Dedifferentiated amniotic fluid mesenchymal stem cell (primary cell): ENCODE results near the gene MRPL10.

Experiments
- DNase-seq: peaks from one replicate; pipeline ENCODE4 v3.0.0-alpha.2; 2016; ENCODE audit errors: extremely low spot score

MRPL10 gene

GRCh38 chr17:47831003-47831933, at the start of gene MRPL10, which contains the start of gene LRRC46:
Gene MRPL10 (minus strand): TSS chr17:47831541. CDS start chr17:47831511, 30 bp downstream.
Gene LRRC46 (plus strand): TSS chr17:47831670. CDS start chr17:47831990, 320 bp downstream.
- DNase-seq: peak; percentile 92

DNA sequence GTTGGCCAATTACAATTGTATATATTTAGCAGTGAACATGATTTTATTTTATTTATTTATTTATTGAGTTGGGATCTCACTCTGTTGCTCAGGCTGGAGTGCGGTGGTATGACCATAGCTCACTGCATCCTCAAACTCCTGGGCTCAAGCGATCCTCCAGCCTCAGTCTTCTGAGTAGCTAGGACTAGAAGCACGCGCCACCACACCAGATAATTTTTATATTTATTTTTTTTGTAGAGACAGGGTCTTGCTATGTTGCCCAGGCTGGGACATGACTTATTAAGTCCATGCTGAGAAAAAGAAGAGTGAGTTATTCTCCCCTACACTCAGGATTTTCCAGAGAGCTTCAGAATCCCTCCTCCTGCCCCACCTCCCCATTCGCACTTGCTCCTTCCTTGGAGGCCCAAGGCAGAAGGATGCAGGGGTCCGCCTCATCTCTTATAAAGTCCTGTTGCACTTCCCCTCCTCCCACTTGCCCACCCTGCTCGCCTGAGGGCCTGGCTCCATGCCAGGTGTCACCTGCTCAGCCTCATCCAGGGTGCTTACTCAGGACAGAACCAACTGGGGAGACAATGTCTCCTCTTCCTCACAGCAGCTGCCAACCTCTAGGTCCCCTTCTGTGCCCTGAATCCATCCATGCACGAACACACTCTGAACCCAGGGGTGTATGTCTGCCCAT, 48.6 kb upstream of the MRPL10 start:
- DNase-seq: no peak

DNA sequence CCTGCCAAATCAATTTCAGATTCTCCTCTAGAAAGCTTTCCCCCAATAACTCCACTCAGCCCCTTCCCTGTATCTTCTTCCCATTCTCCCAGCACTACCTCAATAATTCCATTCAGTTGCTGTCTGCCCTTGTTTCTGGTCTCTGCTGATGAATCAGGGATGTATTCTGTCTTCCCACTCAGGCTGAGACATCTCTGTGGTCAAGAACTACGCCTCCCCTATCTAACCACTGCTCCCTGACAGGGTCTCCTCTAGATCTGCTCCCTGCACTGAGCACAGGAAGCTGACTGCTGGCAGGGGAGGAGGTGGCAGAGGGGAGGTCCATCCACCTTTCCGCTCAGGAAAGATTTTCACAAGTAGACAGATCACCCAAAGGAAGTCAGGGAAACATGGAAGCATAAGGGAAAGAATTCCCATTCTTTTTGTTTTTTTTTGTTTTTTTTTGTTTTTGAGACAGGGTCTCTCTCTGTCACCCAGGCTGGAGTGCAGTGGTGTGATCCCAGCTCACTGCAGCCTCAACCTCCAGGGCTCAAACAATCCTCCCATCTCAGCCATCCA, 47.8 kb upstream of the MRPL10 start:
- no peak for DNase-seq

- no peak for DNase-seq
These were observed 47.1 kb upstream of the MRPL10 start for GRCh38 chr17:47878203-47879027.

- DNase-seq: no peak
These were observed 46.2 kb upstream of the MRPL10 start for GRCh38 chr17:47877368-47878034.

DNA sequence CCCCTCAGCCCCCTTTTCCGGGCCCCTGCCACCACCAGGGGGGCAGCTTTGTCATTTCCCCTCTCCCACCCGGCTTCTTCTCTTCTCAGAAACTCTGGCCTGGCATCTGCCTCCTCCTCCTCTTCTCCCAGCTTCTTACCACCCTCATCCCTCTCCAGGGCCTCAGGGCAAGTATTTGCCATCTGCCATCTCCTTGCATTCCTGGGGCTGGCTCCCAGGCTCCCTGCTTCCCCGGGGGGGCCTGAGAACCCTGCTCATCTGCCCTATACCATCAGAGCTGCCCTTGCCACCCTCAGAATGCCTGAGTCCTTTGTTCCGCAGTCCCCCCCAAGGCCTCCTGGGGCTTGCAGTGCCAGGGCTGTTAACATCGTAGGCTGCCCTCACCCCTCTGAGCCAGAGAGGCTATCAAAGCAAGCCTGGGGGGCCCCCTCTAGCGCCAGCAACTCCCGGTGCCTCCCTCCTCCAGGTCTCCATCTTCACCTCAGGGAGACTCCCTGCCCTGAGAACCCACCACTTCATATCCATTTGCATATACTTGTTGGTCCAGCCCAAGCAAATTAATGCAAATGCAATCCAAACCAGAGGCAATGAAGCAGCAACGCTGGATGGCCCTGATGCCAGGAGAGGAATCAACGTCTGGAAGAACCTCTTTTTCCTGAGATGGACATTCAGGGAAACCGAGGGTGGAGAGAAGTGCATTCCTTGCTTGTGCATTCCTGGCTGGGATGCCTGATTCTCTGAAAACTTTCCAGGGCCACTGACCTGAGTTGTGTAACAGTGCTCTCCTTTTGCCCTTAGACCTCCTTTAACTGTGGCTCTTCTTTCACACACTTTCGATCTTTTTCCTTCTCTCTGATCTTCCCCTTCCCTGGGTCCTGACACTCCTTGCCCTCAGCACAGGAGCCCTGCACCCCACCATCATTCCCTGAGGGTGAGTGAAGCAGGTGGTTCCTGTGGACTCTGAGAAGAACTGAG, 44.0 kb upstream of the MRPL10 start:
- no peak for DNase-seq

DNA sequence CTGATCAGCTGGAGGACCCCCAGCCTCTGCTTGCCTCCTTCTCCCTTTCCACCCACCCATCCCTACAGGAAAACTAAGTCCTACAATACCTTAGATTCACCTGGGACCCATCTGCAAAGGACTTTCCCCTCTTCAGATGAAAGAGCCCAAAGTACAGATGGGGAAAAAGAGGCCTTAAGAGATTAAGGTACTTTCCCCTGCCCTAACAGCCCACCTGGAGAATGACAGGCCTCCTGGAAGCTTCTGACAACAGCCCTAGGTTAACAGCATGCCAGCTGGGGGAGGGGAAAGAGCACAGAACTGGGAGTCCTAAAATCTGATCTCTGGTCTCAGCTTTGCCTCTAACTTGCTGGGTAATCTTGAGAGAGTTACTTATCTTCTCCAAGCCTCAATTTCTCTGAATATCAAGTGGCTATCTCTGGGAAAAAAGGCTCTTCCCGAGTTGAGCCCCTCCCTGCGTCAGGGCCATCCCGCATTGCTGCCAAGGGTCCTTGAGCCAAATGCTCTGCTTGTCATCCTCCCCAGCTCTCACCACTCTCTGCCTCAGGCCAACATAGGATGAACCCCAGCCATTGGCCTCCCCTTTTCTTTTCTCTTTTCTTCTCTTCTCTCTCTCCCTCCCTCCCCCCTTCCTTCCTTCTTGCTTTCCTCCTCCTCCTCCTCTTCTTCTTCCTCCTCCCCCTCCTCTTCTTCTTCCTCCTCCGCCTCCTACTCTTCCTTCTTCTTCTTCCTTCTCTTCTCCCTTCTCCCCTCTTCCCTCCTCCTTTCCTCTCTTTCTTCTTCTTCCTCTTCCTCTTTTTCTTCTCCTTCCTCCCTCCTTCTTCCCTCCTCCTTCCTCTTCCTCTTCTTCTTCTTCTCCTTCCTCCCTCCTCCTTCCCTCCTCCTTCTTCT, 42.1 kb upstream of the MRPL10 start:
- no peak for DNase-seq

DNA sequence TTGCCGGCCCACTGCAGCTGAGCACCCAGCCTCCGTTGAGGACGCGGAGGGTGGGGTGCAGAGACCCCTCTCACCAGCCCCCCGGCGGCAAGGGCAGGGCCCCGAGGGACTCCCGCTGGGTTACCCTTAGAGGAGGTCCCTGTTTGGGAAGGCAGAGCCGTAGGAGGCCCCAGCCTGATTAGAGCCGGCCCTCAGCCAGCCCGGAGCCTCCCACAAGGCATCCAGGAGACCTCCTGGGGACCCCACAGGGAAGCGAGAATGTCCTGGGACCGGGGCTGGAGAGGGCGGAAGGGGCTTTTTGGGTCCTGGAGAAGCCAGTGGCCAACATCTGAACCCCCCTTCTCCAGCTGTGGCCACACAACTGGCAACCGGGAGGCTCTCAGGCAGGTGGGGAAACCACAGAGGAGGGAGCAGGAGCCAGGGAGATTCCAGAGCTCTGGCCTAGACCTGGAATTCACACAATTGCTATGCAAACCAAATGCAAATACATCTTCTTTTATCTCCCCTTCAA, 41.4 kb upstream of the MRPL10 start:
- no peak for DNase-seq

DNA sequence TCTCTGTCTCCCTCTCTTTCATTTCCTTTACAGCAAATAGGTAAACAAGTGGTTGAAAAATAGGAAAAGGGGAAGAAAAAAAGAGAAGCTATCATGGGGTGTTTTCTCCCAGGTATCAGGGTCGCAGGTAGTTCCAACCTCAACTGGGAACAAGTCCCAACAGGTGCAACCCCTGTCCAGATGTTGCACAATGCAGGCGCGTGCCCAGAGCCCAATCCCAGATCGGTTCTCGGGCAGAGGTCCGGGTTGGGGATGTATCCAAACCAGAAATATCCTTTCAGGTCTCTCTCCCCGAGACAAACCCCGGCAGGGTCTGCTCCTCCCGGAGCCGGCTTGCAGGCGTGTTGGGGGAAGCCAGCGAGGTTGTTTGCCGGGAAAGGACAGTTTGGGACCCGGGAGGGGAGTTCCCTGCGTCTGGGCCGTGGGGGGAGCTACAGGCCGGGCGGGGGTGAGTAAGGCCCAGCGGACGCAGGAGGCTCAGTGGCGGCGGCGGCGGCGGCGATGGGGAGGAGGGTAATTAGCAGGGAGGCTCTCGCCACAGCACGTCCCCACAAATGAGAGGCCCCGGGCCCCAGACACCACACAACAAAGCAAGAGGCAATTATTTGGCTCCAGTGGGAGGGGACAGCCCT, 40.8 kb upstream of the MRPL10 start:
- DNase-seq: no peak

GRCh38 chr17:47871048-47871447, 39.7 kb upstream of the MRPL10 start:
- no peak for DNase-seq

GRCh38 chr17:47870056-47870455, 38.7 kb upstream of the MRPL10 start:
- DNase-seq: no peak

DNA sequence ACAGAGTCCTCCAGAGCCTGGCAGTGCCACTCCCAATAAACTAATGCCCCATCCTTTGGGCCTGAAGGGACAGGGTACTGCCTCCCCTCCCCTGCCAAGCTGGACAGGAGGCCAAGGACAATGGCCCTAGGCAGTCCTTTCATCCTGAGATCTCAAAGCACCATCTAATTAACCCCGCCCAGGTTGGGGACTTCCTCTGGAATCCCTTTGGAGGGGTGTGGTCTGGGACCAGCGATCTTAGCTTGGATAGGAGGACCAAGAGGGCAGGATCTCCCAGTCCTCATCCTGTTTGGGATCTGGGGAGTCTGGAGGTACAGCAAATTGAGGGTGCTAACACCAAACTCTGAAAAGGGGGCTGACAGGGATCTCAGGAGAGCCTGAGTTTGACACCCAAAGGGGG, 37.8 kb upstream of the MRPL10 start:
- DNase-seq: no peak

DNA sequence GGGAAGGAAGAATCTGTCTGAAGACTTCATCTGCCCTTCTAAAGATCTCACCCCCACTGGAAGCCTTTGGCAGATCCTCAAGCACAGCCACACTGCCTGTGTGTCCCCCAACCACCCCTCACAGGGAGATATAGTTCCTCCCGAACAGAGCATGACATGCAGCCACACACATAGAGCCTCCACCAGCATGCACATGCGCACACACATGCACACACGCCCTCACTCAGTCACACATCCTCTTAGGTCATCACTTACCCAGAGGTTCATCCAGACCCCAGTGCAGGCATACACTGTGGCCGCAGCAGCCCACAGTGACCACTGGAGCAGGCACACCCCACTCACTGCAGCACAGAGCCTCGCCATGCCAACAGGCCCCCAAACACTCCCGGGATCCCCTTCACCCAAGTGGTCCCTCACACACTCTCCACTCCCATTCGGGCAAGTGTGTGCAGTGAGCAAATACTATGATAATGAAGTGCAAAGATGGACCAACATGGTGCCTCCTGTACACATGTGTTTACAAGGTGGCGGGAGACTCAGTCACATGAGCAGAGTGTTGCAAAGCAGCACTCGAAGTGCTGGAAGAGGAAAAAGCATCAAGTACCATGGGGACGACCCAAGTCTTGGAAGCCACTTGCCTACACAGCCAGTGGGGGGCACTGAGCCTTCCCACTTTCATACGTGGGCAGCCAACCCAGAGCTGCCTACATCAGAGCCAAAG, 36.6 kb upstream of the MRPL10 start:
- no peak for DNase-seq

DNA sequence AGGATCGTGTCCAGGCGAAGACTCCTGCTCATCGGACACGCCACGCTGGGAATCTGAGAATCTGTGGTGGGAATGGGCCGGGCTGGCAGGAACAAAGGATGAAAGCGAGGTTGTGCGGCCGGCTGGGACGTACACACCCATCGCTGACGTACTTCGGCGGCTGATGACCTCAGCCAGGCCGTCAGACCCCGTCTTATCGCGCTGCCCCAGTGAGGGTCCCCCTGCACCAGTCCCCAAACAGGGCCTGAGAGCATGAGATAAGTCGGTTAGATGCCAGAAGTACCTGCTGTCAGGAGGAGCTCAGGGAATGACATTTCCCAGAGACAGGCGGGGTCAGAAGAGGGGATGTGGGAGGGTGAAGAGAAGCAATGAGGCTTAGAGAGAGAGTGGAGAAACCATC, 35.6 kb upstream of the MRPL10 start:
- DNase-seq: no peak

- DNase-seq: no peak
These were observed 33.5 kb upstream of the MRPL10 start for GRCh38 chr17:47864791-47865216.

DNA sequence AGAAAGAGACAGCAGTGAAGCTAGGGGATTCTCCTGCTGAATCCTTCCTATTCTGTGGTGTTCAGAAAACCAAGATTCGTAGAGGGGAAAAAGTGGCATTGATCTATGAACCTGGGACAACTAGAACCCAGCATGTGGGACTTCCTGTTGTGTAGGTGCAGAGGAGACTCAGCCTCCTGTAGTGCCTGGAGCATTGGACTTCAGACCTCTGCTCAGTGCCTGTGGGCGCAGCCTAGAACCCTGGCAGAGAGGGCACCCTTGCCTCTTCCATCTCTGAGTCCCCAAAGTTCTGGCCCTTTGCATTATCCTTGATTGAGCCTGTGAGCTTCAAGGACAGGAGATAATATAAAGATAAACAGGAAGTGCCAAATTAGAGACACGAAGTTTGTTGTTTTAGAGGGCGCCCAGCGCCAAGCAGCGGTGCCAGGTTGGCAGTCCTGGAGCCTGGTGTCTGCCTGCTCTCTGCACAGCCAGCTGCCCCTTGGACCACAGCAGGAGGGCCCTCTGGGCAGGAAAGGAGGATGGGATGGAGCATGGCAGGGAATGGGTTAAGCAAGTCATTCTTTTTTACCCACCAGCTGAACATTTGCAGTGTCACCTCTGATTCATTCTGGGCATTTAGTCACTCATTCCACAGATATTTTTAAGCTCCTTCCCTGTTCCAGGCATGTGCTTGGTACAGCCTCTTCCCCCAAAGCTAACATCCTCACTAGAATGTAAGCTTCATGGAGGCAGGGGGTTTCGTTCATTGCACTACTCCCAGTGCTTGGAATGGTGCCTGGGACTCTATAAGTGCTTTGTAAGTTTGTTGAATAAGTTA, 31.5 kb upstream of the MRPL10 start:
- DNase-seq: peak; percentile 58

DNA sequence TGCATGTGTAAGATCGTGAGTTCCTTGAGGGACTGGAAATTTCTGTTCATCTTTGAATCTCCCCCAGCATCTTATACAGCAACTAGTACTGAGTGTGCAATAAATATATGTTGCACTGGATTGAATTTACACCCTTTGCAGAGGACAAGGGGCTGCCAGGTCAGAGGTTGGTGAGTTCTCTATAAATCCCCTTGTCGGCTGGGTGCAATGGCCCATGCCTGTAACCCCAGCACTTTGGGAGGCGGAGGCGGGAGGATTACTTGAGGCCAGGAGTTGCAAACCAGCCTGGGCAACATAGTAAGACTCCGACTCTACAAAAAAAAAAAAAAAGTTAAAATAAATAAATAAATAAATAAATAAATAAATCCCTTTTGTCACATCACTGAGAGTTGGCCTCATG, 29.0 kb upstream of the MRPL10 start:
- no peak for DNase-seq
